GM12878 (cell line): ENCODE data around the gene FAHD1. TPM values are rescaled to one million over a fixed set of nuclear protein-coding genes. Genes with fewer than 3 reads are reported as not detected.

Experiments used
- ATAC-seq: fragments of 200-7000 bp; cut with Tn5 transposase; 3 replicates; pipeline ENCODE4 v1.9.1; 2020; ENCODE audit warnings: mild to moderate bottlenecking, moderate library complexity
- BruUV-seq: library from RNA; stranded (reverse); fragments of 400-500 nt; replicated peaks from 2 replicates; lab custom pipeline; 2021; lab: Mats Ljungman, UMichigan
- CTCF ChIA-PET: fragments of 300-600 bp; sonication (Branson Sonifier 250); formaldehyde crosslinking; extraction: SDS; loops from one replicate; lab custom pipeline; 2021; ENCODE audit warnings: inconsistent platforms; lab: Yijun Ruan, JAX
- POLR2A ChIA-PET: fragments of 350-600 bp; formaldehyde crosslinking; extraction: SDS; loops from one replicate; lab custom pipeline; 2021; ENCODE audit warnings: inconsistent platforms; lab: Charles Lee
- RAD21 ChIA-PET: fragments of 300-600 bp; sonication (Branson Sonifier 250); formaldehyde crosslinking; loops from one replicate; lab custom pipeline; 2023; ENCODE audit warnings: antibody characterized with exemption; ENCODE audit not compliant: unreplicated experiment; lab: Charles Lee
- SMC1A ChIA-PET: fragments of 300-600 bp; sonication (Branson Sonifier 250); formaldehyde crosslinking; loops from one replicate; lab custom pipeline; 2023; ENCODE audit not compliant: unreplicated experiment, uncharacterized antibody; lab: Charles Lee
- DNase-seq: peaks from one replicate; pipeline ENCODE4 v3.0.0-alpha.2; 2011; ENCODE audit warnings: low read depth, low spot score
- FAIRE-seq: peaks from 3 replicates; lab custom pipeline; 2011; peaks lifted over from hg19 to GRCh38; lab: Jason Lieb, UNC
- H2AFZ ChIP-seq: 2 replicates; pipeline ENCODE4 v1.6.0; 2011; ENCODE audit warnings: low read depth, low read length, control low read depth; ENCODE audit not compliant: control insufficient read depth
- H3K27ac ChIP-seq: 2 replicates; pipeline ENCODE4 v1.5.1; 2011; ENCODE audit warnings: control low read depth; ENCODE audit not compliant: control insufficient read depth, insufficient read depth
- H3K27me3 ChIP-seq, 2 experiments: replicated peaks in 1 of 2; 2 replicates each; pipeline versions ENCODE4 v1.6.0 to v1.6.1; 2011; ENCODE audit warnings: low read length in 1 of 2; ENCODE audit not compliant: control insufficient read depth in 2 of 2, insufficient read depth in 2 of 2
- H3K36me3 ChIP-seq, 2 experiments: 2 replicates each; pipeline ENCODE4 v1.5.1; 2011; ENCODE audit warnings: low read length in 1 of 2; ENCODE audit not compliant: control insufficient read depth in 2 of 2, insufficient read depth in 2 of 2
- H3K4me1 ChIP-seq: 2 replicates; pipeline ENCODE4 v1.6.1; 2011; ENCODE audit warnings: mild to moderate bottlenecking, low read length, moderate library complexity, mixed read lengths; ENCODE audit not compliant: control insufficient read depth, insufficient read depth
- H3K4me2 ChIP-seq: 2 replicates; pipeline ENCODE4 v1.6.0; 2011; ENCODE audit warnings: control low read depth; ENCODE audit not compliant: control insufficient read depth, insufficient read depth
- H3K4me3 ChIP-seq: fragments of 200-600 bp; sonication (generic); 2 replicates; pipeline ENCODE4 v1.5.1; 2016
- H3K79me2 ChIP-seq: 2 replicates; pipeline ENCODE4 v1.6.0; 2011; ENCODE audit warnings: low read length; ENCODE audit not compliant: control insufficient read depth, insufficient read depth
- H3K9ac ChIP-seq: 2 replicates; pipeline ENCODE4 v1.8.0; 2011; ENCODE audit warnings: low read length, control low read depth, mixed read lengths; ENCODE audit not compliant: control insufficient read depth, insufficient read depth
- H3K9me3 ChIP-seq: replicated peaks from 3 replicates; pipeline ENCODE4 v1.5.1; 2011; ENCODE audit warnings: mild to moderate bottlenecking, low read length; ENCODE audit not compliant: control insufficient read depth, insufficient read depth
- H4K20me1 ChIP-seq: 2 replicates; pipeline ENCODE4 v1.6.0; 2011; ENCODE audit not compliant: control insufficient read depth, insufficient read depth
- EZH2 ChIP-seq: IDR thresholded peaks from 2 replicates; pipeline ENCODE4 v1.6.1; 2012; ENCODE audit warnings: low read depth, mild to moderate bottlenecking, control low read depth, inconsistent platforms, low read length, borderline replicate concordance; ENCODE audit not compliant: control insufficient read depth
- HDAC2 ChIP-seq: fragments of 200-600 bp; sonication (generic); IDR thresholded peaks from 2 replicates; pipeline ENCODE4 v1.6.1; 2017
- KDM1A ChIP-seq: fragments of 200-600 bp; sonication (generic); IDR thresholded peaks from 2 replicates; pipeline ENCODE4 v1.6.1; 2016; ENCODE audit warnings: borderline replicate concordance
- MXI1 ChIP-seq: fragments of 150-350 bp; IDR thresholded peaks from 2 replicates; pipeline ENCODE4 v1.6.1; 2011; ENCODE audit warnings: low read depth, mild to moderate bottlenecking, inconsistent platforms, low read length, improper control_type of control experiment
- NR2C2 ChIP-seq: IDR thresholded peaks from 2 replicates; pipeline ENCODE4 v1.6.1; 2011; ENCODE audit warnings: borderline replicate concordance, low read depth; ENCODE audit not compliant: control insufficient read depth, insufficient read length
- POLR2AphosphoS5 ChIP-seq: IDR thresholded peaks from 2 replicates; pipeline ENCODE4 v1.6.1; 2011; ENCODE audit warnings: mild to moderate bottlenecking, low read length, inconsistent platforms
- RAD51 ChIP-seq: fragments of 450-650 bp; IDR thresholded peaks from 2 replicates; pipeline ENCODE4 v1.6.1; 2016; ENCODE audit warnings: moderate library complexity, mild to moderate bottlenecking, inconsistent platforms
- RB1 ChIP-seq: fragments of 450-650 bp; formaldehyde crosslinking; IDR thresholded peaks from 2 replicates; pipeline ENCODE4 v1.6.1; 2017; ENCODE audit warnings: mild to moderate bottlenecking, borderline replicate concordance
- RELA ChIP-seq: fragments of 450-650 bp; IDR thresholded peaks from 2 replicates; pipeline ENCODE4 v1.8.0; 2014; ENCODE audit warnings: borderline replicate concordance; ENCODE audit not compliant: partially characterized antibody
- YBX1 ChIP-seq: fragments of 450-650 bp; IDR thresholded peaks from 2 replicates; pipeline ENCODE4 v1.6.1; 2016; ENCODE audit warnings: antibody characterized with exemption
- ZBED1 ChIP-seq: IDR thresholded peaks from 2 replicates; pipeline ENCODE4 v1.6.1; 2016; ENCODE audit warnings: borderline replicate concordance
- ZBTB33 ChIP-seq: fragments of 450-650 bp; IDR thresholded peaks from 2 replicates; pipeline ENCODE4 v1.6.1; 2017; ENCODE audit warnings: mild to moderate bottlenecking
- ZNF622 ChIP-seq: fragments of 450-650 bp; IDR thresholded peaks from 2 replicates; pipeline ENCODE4 v1.6.1; 2017; ENCODE audit warnings: mild to moderate bottlenecking, inconsistent platforms
- WGBS: methylation state at CpG from one replicate; pipeline ENCODE4 v1.1.6; 2016; ENCODE audit warnings: low lambda C conversion rate; ENCODE audit not compliant: insufficient replicate concordance, insufficient coverage; ENCODE audit errors: missing lambda C conversion rate; 5-methylcytosine and 5-hydroxymethylcytosine counted together
- in situ Hi-C: fragments of 300-500 bp; cut with MboI; formaldehyde crosslinking; loops from 9 replicates; pipeline ENCODE4 v1.14.3; 2018; ENCODE audit warnings: mixed read lengths
- intact Hi-C: fragments of 100-400 bp; cut with micrococcal nuclease; formaldehyde crosslinking; loops from one replicate; pipeline ENCODE4 v1.14.2; 2022; ENCODE audit not compliant: unreplicated experiment
- polyA plus RNA-seq, 11 experiments: library from polyadenylated mRNA; depleted of rRNA in 4 of 11; unstranded in 6 of 11; stranded (reverse) in 5 of 11; fragments of >200 nt; fragmentation: Nextera tagmentation in 4 of 11; fragmentation: Illumina TruSeq in 1 of 11; extraction: Ambion mirVana in 4 of 11; extraction: Trizol in 1 of 11; gene quantifications; 1 replicate in 1 of 11; 2 replicates in 10 of 11; pipeline versions ENCODE4 v1.2.1 to v1.2.3, GENCODE V29; 2011 to 2016; ENCODE audit warnings: inconsistent platforms in 2 of 11, missing spikeins in 2 of 11, low read depth in 1 of 11
- total RNA-seq, 4 experiments: library from RNA; depleted of rRNA in 3 of 4; stranded (reverse); fragments of >200 nt in 3 of 4; fragmentation: Illumina TruSeq in 1 of 4; extraction: Trizol in 1 of 4; gene quantifications; 2 replicates each; pipeline versions ENCODE4 v1.2.1 to v1.2.3, GENCODE V29; 2013 to 2021
- TF ChIP-seq, protein P1 (sequence below): fragments of 450-650 bp; formaldehyde crosslinking; IDR thresholded peaks from 2 replicates; pipeline ENCODE4 v1.4.0; 2020; ENCODE audit warnings: mild to moderate bottlenecking, moderate library complexity

FAHD1 gene
- total and polyA plus RNA-seq, 10 of the 15 experiments (the other 5 are each of a cell fraction or from before 2014, with no cell fraction given) = 4.3 to 43.0 (median 18.8) TPM

DNA sequence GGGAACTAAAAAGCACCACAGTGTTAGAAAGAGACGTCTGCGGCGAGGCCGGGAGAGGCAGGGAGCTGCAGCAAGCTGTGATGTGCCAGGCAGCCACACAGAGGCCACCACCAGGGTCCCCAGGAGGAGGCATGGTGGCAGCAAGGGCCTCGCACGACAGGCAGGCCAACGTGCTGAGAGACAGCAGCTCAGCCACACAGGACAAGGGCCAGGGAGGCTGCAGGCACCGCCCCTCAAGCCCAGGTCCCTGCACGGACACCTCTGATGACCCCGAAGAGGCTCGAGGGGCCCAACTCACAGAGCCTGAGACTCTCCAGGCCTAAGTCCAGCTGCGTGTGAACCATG is 6.1 kb upstream of the FAHD1 start (continued):
- TF ChIP-seq HDAC2 (no peak), ZBED1 (no peak), RB1 (no peak), POLR2AphosphoS5 (no peak), NR2C2 (no peak), ZBTB33 (no peak), RAD51 (no peak), RELA (no peak), EZH2 (no peak)

DNA sequence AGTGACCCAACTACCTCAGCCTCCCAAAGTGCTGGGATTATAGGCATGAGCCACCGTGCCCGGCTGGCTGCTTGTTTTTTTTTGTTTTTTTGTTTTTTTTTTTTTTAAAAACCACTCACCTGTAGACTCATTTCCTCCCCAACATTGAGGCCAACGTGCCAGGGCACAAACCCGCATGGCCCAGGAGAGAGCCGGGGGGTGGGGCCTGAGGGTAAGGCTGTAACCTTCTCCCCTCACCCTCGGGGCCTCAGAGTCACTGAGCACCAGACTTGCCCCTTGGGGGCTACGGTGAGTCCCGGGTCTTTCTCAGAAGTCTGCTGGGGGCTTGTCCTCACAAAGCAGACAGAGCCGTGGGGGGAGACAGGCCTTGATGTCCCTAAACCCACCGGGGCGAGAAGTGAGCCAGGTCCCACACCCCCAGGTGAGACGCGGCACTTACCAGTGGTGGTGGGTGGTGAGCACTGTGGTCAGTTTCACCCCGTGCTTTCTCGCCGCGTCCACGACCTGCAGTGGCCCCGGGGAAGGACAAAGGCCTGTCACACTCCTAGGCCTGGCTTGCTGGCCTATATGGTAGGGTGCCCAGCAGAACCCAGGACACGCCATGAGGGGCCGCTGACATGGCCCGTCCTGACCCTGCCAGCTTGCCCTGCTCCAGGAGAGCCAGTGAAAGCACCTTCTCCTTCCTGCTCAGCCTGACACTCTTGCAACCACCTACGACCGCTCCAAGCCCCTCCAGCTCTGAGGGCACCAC is 5.0 kb upstream of the FAHD1 start:
- Histone ChIP-seq H3K36me3 (no peaks in the 10 kb centered on the region), H3K27ac (no peak overlapping the region), H3K9ac (no peak overlapping the region), H3K4me3 (no peak overlapping the region), H3K27me3 (no peaks in the 10 kb centered on the region), H3K4me2 (no peak overlapping the region), H3K79me2 (peaks cover under 1% of the 10 kb centered on the region), H3K4me1 (no peaks in the 10 kb centered on the region), H3K9me3 (no peaks in the 10 kb centered on the region), H2AFZ (no peak overlapping the region), H4K20me1 (no peaks in the 10 kb centered on the region)
- ATAC-seq = no peak
- intact Hi-C loops (no loop called here), in situ Hi-C loops (no loop called here)
- CTCF ChIA-PET = no interaction called here
- DNase-seq = no peak
- SMC1A ChIA-PET = no interaction called here
- TF ChIP-seq, protein P1, sequence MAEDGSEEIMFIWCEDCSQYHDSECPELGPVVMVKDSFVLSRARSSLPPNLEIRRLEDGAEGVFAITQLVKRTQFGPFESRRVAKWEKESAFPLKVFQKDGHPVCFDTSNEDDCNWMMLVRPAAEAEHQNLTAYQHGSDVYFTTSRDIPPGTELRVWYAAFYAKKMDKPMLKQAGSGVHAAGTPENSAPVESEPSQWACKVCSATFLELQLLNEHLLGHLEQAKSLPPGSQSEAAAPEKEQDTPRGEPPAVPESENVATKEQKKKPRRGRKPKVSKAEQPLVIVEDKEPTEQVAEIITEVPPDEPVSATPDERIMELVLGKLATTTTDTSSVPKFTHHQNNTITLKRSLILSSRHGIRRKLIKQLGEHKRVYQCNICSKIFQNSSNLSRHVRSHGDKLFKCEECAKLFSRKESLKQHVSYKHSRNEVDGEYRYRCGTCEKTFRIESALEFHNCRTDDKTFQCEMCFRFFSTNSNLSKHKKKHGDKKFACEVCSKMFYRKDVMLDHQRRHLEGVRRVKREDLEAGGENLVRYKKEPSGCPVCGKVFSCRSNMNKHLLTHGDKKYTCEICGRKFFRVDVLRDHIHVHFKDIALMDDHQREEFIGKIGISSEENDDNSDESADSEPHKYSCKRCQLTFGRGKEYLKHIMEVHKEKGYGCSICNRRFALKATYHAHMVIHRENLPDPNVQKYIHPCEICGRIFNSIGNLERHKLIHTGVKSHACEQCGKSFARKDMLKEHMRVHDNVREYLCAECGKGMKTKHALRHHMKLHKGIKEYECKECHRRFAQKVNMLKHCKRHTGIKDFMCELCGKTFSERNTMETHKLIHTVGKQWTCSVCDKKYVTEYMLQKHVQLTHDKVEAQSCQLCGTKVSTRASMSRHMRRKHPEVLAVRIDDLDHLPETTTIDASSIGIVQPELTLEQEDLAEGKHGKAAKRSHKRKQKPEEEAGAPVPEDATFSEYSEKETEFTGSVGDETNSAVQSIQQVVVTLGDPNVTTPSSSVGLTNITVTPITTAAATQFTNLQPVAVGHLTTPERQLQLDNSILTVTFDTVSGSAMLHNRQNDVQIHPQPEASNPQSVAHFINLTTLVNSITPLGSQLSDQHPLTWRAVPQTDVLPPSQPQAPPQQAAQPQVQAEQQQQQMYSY (CRISPR knock-in tag) = no peak
- TF ChIP-seq KDM1A (no peak), MXI1 (no peak), YBX1 (no peak), ZNF622 (no peak)
- FAIRE-seq = no peak
- RAD21 ChIA-PET = no interaction called here
- 67% methylated on average over 21 of the region's 24 CpGs for WGBS
- POLR2A ChIA-PET = no interaction called here
- BruUV-seq = no TSS peak
